Measurements from ENCODE around the gene TNNT1. TPM values are rescaled to one million over a fixed set of nuclear protein-coding genes. Genes with fewer than 3 reads are reported as not detected.

TNNT1 gene
- polyA plus RNA-seq, 1 donor: 10.2 TPM

- H3K9me3 ChIP-seq (ENCODE audit: control insufficient read depth, low read depth, low read length): no peaks in the 10 kb centered on the region
- H3K27ac ChIP-seq (ENCODE audit: low read length): peak within 1 kb of the TSS; percentile 60
- peaks cover 9% of the 10 kb centered on the region for H3K36me3 ChIP-seq (ENCODE audit: control insufficient read depth, insufficient read depth, low read length)
- H3K4me3 ChIP-seq (ENCODE audit: low read length): peak within 1 kb of the TSS; percentile 94
- peaks cover 38% of the 10 kb centered on the region for H3K4me1 ChIP-seq (ENCODE audit: control insufficient read depth, insufficient read depth, low read length)
- 0% methylated on average over 2 of the region's 97 CpGs for WGBS (ENCODE audit: insufficient coverage, low lambda C conversion rate)
- no peaks in the 10 kb centered on the region for H3K27me3 ChIP-seq (ENCODE audit: control insufficient read depth, insufficient read depth, low read length)
- peak in 1 of 2 donors; percentile 43 for DNase-seq
Observed at GRCh38 chr19:55116859-55117662, 31.9 kb downstream of the TNNT1 start, which contains the start of gene PPP1R12C. Gene PPP1R12C, minus strand, starts transcription at chr19:55117637. Its CDS starts 94 bp downstream, at chr19:55117543.

GRCh38 chr19:55116232-55116858 is 32.7 kb downstream of the TNNT1 start:
- no peaks in the 10 kb centered on the region for H3K9me3 ChIP-seq (ENCODE audit: control insufficient read depth, low read depth, low read length)
- peaks cover 15% of the 10 kb centered on the region for H3K36me3 ChIP-seq (ENCODE audit: control insufficient read depth, insufficient read depth, low read length)
- H3K27ac ChIP-seq (ENCODE audit: low read length): peak overlapping the region; percentile 60
- peak overlapping the region; percentile 94 for H3K4me3 ChIP-seq (ENCODE audit: low read length)
- no peaks in the 10 kb centered on the region for H3K27me3 ChIP-seq (ENCODE audit: control insufficient read depth, insufficient read depth, low read length)
- peak; percentile 47 to 58 for DNase-seq
- WGBS (ENCODE audit: insufficient coverage, low lambda C conversion rate): no CpG with 5 or more reads among the region's 25 CpGs
- H3K4me1 ChIP-seq (ENCODE audit: control insufficient read depth, insufficient read depth, low read length): peaks cover 38% of the 10 kb centered on the region

GRCh38 chr19:55115446-55116065 is 33.5 kb downstream of the TNNT1 start:
- Histone ChIP-seq H3K27me3 (ENCODE audit: control insufficient read depth, insufficient read depth, low read length) (no peaks in the 10 kb centered on the region), H3K4me3 (ENCODE audit: low read length) (peak overlapping the region; percentile 94), H3K9me3 (ENCODE audit: control insufficient read depth, low read depth, low read length) (no peaks in the 10 kb centered on the region), H3K27ac (ENCODE audit: low read length) (peak overlapping the region; percentile 46), H3K36me3 (ENCODE audit: control insufficient read depth, insufficient read depth, low read length) (peaks cover 16% of the 10 kb centered on the region), H3K4me1 (ENCODE audit: control insufficient read depth, insufficient read depth, low read length) (peaks cover 38% of the 10 kb centered on the region)
- DNase-seq: no peak
- WGBS (ENCODE audit: insufficient coverage, low lambda C conversion rate): 63% methylated on average over 1 of the region's 13 CpGs

- peaks cover 38% of the 10 kb centered on the region for H3K4me1 ChIP-seq (ENCODE audit: control insufficient read depth, insufficient read depth, low read length)
- no peaks in the 10 kb centered on the region for H3K27me3 ChIP-seq (ENCODE audit: control insufficient read depth, insufficient read depth, low read length)
- H3K4me3 ChIP-seq (ENCODE audit: low read length): no peak overlapping the region
- DNase-seq: no peak
- no CpG with 5 or more reads among the region's 9 CpGs for WGBS (ENCODE audit: insufficient coverage, low lambda C conversion rate)
- no peak overlapping the region for H3K27ac ChIP-seq (ENCODE audit: low read length)
- peaks cover 23% of the 10 kb centered on the region for H3K36me3 ChIP-seq (ENCODE audit: control insufficient read depth, insufficient read depth, low read length)
- no peaks in the 10 kb centered on the region for H3K9me3 ChIP-seq (ENCODE audit: control insufficient read depth, low read depth, low read length)
Observed at GRCh38 chr19:55114566-55115145, 34.4 kb downstream of the TNNT1 start.

GRCh38 chr19:55113570-55114039 is 35.4 kb downstream of the TNNT1 start:
- H3K4me1 ChIP-seq (ENCODE audit: control insufficient read depth, insufficient read depth, low read length): peaks cover 35% of the 10 kb centered on the region
- DNase-seq: peak; percentile 85 to 89
- H3K4me3 ChIP-seq (ENCODE audit: low read length): no peak overlapping the region
- no peaks in the 10 kb centered on the region for H3K27me3 ChIP-seq (ENCODE audit: control insufficient read depth, insufficient read depth, low read length)
- WGBS (ENCODE audit: insufficient coverage, low lambda C conversion rate): no CpG with 5 or more reads among the region's 12 CpGs
- H3K27ac ChIP-seq (ENCODE audit: low read length): peak overlapping the region; percentile 69
- peaks cover 30% of the 10 kb centered on the region for H3K36me3 ChIP-seq (ENCODE audit: control insufficient read depth, insufficient read depth, low read length)
- H3K9me3 ChIP-seq (ENCODE audit: control insufficient read depth, low read depth, low read length): no peaks in the 10 kb centered on the region

GRCh38 chr19:55112777-55113569 is 36.0 kb downstream of the TNNT1 start:
- peaks cover 28% of the 10 kb centered on the region for H3K4me1 ChIP-seq (ENCODE audit: control insufficient read depth, insufficient read depth, low read length)
- no peaks in the 10 kb centered on the region for H3K27me3 ChIP-seq (ENCODE audit: control insufficient read depth, insufficient read depth, low read length)
- peak overlapping the region; percentile 69 for H3K27ac ChIP-seq (ENCODE audit: low read length)
- no peaks in the 10 kb centered on the region for H3K9me3 ChIP-seq (ENCODE audit: control insufficient read depth, low read depth, low read length)
- no peak for DNase-seq
- H3K4me3 ChIP-seq (ENCODE audit: low read length): no peak overlapping the region
- peaks cover 30% of the 10 kb centered on the region for H3K36me3 ChIP-seq (ENCODE audit: control insufficient read depth, insufficient read depth, low read length)
- no CpG with 5 or more reads among the region's 23 CpGs for WGBS (ENCODE audit: insufficient coverage, low lambda C conversion rate)

GRCh38 chr19:55112246-55112776 is 36.7 kb downstream of the TNNT1 start:
- Histone ChIP-seq H3K36me3 (ENCODE audit: control insufficient read depth, insufficient read depth, low read length) (peaks cover 30% of the 10 kb centered on the region), H3K27ac (ENCODE audit: low read length) (no peak overlapping the region), H3K4me1 (ENCODE audit: control insufficient read depth, insufficient read depth, low read length) (peaks cover 28% of the 10 kb centered on the region), H3K9me3 (ENCODE audit: control insufficient read depth, low read depth, low read length) (no peaks in the 10 kb centered on the region), H3K27me3 (ENCODE audit: control insufficient read depth, insufficient read depth, low read length) (no peaks in the 10 kb centered on the region), H3K4me3 (ENCODE audit: low read length) (no peak overlapping the region)
- DNase-seq: no peak
- no CpG with 5 or more reads among the region's 25 CpGs for WGBS (ENCODE audit: insufficient coverage, low lambda C conversion rate)

GRCh38 chr19:55111238-55111831 is 37.7 kb downstream of the TNNT1 start:
- Histone ChIP-seq H3K4me3 (ENCODE audit: low read length) (no peak overlapping the region), H3K27me3 (ENCODE audit: control insufficient read depth, insufficient read depth, low read length) (no peaks in the 10 kb centered on the region), H3K9me3 (ENCODE audit: control insufficient read depth, low read depth, low read length) (no peaks in the 10 kb centered on the region), H3K27ac (ENCODE audit: low read length) (no peak overlapping the region), H3K36me3 (ENCODE audit: control insufficient read depth, insufficient read depth, low read length) (peaks cover 36% of the 10 kb centered on the region), H3K4me1 (ENCODE audit: control insufficient read depth, insufficient read depth, low read length) (peaks cover 28% of the 10 kb centered on the region)
- no peak for DNase-seq
- 100% methylated on average over 1 of the region's 21 CpGs for WGBS (ENCODE audit: insufficient coverage, low lambda C conversion rate)

GRCh38 chr19:55109527-55110291 is 39.3 kb downstream of the TNNT1 start:
- Histone ChIP-seq H3K4me1 (ENCODE audit: control insufficient read depth, insufficient read depth, low read length) (peaks cover 18% of the 10 kb centered on the region), H3K4me3 (ENCODE audit: low read length) (no peak overlapping the region), H3K27me3 (ENCODE audit: control insufficient read depth, insufficient read depth, low read length) (no peaks in the 10 kb centered on the region), H3K36me3 (ENCODE audit: control insufficient read depth, insufficient read depth, low read length) (peaks cover 37% of the 10 kb centered on the region), H3K9me3 (ENCODE audit: control insufficient read depth, low read depth, low read length) (no peaks in the 10 kb centered on the region), H3K27ac (ENCODE audit: low read length) (no peak overlapping the region)
- no peak for DNase-seq
- no CpG with 5 or more reads among the region's 20 CpGs for WGBS (ENCODE audit: insufficient coverage, low lambda C conversion rate)

Measured in large intestine (tissue), 3 donors.